GM04504 (cell line): ENCODE data around the gene RGS9.
"Not testable (repeated sequence)": the region's sequence is repeated elsewhere in the genome, so short reads cannot be mapped to it uniquely, and the experiment has no call there.

Source experiments
- DNase-seq: peaks from one replicate; pipeline ENCODE4 v3.0.0-alpha.2; 2012; ENCODE audit warnings: low read depth

Gene RGS9

DNA sequence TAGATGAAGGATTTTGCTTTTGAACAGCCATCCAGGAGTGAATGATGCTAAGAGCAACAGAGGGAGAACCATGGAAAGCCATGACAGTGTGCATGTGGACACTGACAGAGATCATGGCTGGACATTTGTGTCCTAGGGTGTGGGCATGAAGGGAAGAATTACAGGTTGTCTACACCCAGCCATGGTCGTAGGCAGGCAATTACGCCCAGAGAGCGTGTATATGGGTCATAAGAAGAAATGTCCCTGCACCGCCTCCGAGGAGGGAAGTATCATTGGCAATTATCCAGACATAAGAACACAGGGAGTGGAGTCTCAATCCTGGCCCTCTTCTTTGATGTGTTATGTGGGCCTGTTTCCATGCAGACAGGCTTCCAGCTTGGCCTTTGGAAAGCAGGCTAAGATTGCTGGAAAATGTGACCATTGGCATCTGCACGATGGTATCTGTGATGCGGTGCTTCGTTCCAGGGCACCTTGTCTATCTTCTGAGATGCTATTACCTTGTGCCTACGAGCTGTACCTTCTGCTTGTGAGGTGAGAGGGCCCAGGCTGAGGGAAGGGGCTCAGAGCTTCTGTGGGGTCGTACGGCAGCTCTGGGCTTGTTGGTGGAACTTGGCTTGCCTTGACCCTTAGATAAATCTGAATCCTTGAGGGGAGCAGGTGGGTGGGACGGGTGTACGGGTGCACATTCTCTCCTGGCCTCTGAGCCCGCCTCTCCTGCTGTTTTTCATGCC lies 19.8 kb downstream of the RGS9 start:
- no peak for DNase-seq

- DNase-seq, result no peak
Observed at GRCh38 chr17:65158041-65158440, 20.9 kb downstream of the RGS9 start.

- DNase-seq, result no peak
Observed at GRCh38 chr17:65158622-65159021, 21.5 kb downstream of the RGS9 start.

GRCh38 chr17:65160516-65160915 lies 23.3 kb downstream of the RGS9 start:
- no peak for DNase-seq

DNA sequence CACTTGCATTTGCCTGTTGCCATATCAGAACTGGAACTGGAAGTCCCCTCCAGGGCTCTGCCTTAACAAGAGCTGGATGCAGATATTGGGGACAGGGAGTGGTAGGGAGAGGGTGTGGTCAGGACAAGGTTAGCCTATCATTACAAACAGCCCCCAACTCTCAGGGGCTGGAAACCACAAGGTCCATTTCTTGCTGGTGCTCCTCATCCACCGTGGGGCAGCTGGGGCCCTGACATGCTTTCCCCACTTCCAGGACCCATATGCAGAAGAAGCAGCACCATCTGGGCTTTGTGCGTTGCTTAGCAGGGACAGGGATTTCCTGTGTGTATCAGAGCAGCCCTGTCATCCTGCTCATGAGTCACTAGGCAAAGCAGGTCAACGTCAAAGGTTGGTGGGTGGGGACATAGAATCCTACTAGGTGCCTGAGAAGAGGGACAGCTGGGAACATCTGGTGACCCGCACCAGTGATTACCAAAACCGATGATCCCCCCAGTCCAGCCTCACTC lies 26.9 kb downstream of the RGS9 start:
- peak; percentile 46 for DNase-seq

- DNase-seq, result no peak
Observed at GRCh38 chr17:65166787-65167186, 29.6 kb downstream of the RGS9 start.

GRCh38 chr17:65167566-65167965 lies 30.4 kb downstream of the RGS9 start:
- DNase-seq, result no peak

DNA sequence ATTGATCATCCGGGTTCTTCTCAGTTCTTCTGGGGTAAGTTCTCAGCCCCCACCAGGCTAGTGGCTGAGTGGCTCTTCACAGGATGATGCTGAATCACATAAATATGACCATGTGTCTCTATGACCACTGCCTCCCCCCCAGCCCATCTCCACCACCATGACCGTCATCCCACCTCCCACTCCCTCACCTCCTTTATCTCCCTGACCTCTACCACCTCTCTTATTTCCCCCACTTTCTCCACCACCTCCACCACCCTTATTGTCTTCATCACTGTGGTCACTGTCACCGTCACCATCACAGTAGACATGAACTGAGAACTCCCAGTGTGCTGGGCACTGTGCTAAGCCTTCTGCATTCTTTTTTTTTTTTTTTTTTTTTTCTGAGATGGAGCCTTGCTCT lies 32.5 kb downstream of the RGS9 start:
- no peak for DNase-seq

GRCh38 chr17:65170839-65171238 lies 33.7 kb downstream of the RGS9 start:
- no peak for DNase-seq

- no peak for DNase-seq
Observed at GRCh38 chr17:65171752-65172151, 34.6 kb downstream of the RGS9 start.

GRCh38 chr17:65172496-65173136 lies 35.4 kb downstream of the RGS9 start:
- no peak for DNase-seq

DNA sequence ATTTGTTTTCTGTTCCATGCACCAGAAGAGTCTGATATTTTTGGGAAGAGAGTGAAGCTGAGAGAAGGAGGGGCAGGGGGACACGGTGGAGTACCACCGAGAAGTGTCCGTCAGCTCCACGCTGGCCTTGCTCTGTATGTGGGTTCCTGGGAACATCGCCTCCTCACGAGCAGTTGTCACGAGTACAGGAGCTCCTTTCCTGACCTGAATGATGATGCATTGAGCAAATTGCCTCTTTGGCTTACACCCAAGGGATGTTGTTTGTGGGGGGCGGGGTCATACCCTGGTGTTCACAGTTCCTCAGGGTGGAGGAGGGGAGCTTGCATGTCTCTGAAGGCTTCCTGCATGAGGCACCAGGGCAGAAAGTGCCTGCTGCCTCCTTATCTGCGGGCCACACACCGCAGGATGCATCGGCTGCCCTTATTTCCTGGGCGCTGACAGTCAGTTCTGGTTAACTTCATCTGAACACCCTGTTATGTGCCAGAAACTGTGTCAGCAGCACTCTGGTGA lies 36.2 kb downstream of the RGS9 start:
- no peak for DNase-seq

- DNase-seq, result no peak
Observed at GRCh38 chr17:65173976-65174683, 37.0 kb downstream of the RGS9 start.

DNA sequence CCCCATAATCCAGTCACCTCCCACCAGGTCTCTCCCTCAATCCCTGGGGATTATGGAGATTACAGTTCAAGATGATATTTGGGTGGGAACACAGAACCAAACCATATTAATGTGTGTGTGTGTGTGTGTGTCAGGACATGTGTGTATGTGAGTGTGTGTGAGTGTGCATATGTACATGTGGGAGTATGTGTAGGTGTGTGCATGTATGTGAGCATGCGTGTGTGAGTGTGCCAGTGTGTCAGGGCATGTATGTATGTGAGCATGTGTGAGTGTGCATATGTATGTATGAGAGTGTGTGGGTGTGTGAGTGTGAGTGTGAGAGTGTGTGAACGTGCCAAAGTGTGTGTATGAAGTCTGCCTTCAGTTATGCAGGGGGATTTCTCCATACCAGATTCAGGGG lies 37.8 kb downstream of the RGS9 start:
- DNase-seq, result no peak

GRCh38 chr17:65175952-65176351 lies 38.8 kb downstream of the RGS9 start:
- no peak for DNase-seq

- no peak for DNase-seq
Observed at GRCh38 chr17:65176646-65177409, 39.7 kb downstream of the RGS9 start.

DNA sequence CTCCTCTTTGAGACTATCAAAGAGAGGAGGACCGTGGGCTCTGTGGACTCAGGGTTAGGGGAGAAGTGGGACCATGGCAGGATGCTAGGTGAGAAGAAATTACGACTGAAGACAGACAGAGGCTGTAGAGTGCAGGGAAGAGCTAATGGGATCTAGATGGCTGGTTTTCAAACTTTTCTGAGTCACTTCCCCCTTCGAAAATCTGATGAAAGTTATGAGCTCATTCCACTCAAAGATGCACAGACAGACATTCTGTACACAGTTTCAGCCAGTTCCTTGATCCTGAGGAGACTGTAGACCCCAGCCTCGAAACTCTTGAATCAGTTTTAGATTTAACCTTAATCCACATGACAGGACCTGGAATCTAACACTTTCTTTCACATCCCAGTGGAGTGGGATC lies 40.7 kb downstream of the RGS9 start:
- DNase-seq, result peak; percentile 44

DNA sequence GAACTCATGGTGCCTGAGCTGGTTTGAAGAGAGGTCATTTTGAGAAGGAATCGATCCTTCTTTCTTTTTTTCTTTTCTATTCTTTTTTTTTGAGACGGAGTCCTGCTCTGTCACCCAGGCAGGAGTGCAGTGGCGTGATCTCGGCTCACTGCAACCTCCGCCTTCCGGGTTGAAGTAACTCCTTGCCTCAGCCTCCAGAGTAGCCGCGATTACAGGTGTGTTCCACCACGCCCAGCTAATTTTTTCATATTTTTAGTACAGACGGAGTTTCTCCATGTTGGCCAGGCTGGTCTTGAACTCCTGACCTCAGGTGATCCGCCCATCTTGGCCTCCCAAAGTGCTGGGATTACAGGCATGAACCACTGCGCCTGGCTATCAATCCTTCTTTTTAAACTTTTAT lies 43.1 kb downstream of the RGS9 start:
- DNase-seq, result not testable (repeated sequence)

- not testable (repeated sequence) for DNase-seq
Observed at GRCh38 chr17:65180752-65181236, 43.6 kb downstream of the RGS9 start.

DNA sequence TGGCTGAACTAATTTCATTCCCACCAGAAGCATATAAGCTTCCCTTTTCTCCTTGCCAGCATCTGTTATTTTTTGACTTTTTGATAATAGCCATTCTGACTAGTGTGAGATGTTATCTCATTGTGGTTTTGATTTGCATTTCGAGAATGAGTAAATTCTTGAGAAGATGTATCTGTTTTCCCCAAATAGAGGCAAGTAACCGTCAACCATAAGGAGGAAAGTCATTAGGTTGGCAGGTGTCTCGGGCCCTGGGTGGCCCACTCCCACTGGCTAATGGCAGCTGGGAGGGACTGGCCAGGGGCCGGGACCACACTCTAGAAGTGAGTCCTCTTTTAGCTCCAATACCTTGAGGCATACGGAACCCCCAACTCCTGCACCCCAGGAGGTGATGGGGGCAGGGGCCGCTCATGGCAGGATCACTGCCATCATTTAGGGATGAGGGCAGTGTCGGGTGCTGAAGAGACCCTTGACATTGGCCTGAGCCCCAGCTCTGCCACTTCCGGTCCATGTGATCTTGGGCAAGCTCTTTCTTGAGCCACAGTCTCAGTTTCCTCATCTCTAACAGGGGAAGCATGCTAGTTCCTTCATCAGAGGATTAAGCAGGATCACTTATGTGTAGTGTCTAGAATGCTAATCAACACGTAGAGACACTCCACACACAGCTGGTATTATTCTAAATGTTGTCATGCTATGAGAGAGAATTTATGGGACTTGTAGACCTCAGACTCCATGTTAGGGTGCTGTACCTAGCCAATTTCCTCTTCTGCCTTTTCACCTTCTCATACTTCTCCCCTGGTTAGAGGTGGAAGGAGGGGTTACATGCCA lies 44.3 kb downstream of the RGS9 start:
- DNase-seq, result no peak

DNA sequence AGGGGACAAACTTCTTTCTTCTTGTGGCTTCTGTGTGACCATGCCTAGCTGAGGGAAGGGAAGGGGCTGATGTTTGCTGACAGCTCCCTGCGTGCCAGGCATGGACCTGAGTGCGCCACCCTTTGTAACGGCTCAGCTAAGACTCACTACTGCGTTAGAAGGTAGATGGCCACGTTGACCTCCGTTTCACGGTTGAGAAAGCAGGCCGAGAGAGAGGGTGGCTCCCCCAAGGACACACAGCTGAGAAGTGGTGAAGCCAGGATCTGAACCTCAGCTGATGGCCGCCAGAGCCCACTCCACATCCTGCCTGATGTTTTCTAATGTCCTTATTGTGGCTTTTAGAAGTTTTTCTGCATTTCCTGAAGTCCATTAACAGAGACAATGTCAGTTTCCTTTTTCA lies 45.1 kb downstream of the RGS9 start:
- DNase-seq, result no peak
